ENCODE results near the gene IL1R2. TPM values are rescaled to one million over a fixed set of nuclear protein-coding genes. Genes with fewer than 3 reads are reported as not detected.

Gene IL1R2
- total and polyA plus RNA-seq, 2 of the 13 experiments (the other 11 are each of a cell fraction or from before 2014, with no cell fraction given) = 3.6 to 7.3 TPM

- no peak for TF ChIP-seq IRF1 (CRISPR knock-in tag; IDR thresholded peaks at IDR 0.05; ENCODE audit: low read depth)
- peak; percentile 86; the same call in 1 of the 2 replicates for TF ChIP-seq FUBP1 (CRISPR knock-in tag; IDR thresholded peaks at IDR 0.05; ENCODE audit: borderline replicate concordance)
- TF ChIP-seq, protein P1, sequence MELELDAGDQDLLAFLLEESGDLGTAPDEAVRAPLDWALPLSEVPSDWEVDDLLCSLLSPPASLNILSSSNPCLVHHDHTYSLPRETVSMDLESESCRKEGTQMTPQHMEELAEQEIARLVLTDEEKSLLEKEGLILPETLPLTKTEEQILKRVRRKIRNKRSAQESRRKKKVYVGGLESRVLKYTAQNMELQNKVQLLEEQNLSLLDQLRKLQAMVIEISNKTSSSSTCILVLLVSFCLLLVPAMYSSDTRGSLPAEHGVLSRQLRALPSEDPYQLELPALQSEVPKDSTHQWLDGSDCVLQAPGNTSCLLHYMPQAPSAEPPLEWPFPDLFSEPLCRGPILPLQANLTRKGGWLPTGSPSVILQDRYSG (CRISPR knock-in tag; IDR thresholded peaks at IDR 0.05) = no peak
- no peak for TF ChIP-seq KDM5A (IDR thresholded peaks at IDR 0.05; ENCODE audit: borderline replicate concordance, low read length)
- TF ChIP-seq PTBP1 (IDR thresholded peaks at IDR 0.05; ENCODE audit: low read depth, low read length, poor library complexity, severe bottlenecking) = no peak
- no peak for TF ChIP-seq MLXIP (CRISPR knock-in tag; IDR thresholded peaks at IDR 0.05; ENCODE audit: borderline replicate concordance)
- no peak for TF ChIP-seq RFX1 (IDR thresholded peaks at IDR 0.05)
Measured at GRCh38 chr2:102059151-102059550, 67.4 kb downstream of the IL1R2 start (continued).
